Sigmoid colon (tissue), 7 donors: ENCODE results near the gene NPC1. TPM values are rescaled to one million over a fixed set of nuclear protein-coding genes. Genes with fewer than 3 reads are reported as not detected.
A peak's percentile ranks its signal among the peaks of the same experiment; 100 is the strongest.

Experiments used
- DNase-seq: peaks from one replicate; pipeline ENCODE4 v3.0.0-alpha.2; 2019
- H3K27ac ChIP-seq, 4 donors: fragments of 200-600 bp; sonication (generic); one replicate each; pipeline ENCODE4 v1.5.1; 2016 to 2019; ENCODE audit warnings: mild to moderate bottlenecking in 1 of 4
- H3K27me3 ChIP-seq, 3 donors: fragments of 200-600 bp; sonication (generic); one replicate each; pipeline ENCODE4 v1.5.1; 2019; ENCODE audit warnings: mild to moderate bottlenecking in 1 of 3
- H3K36me3 ChIP-seq, 4 donors: fragments of 200-600 bp; sonication (generic); one replicate each; pipeline ENCODE4 v1.5.1; 2016 to 2019
- H3K4me1 ChIP-seq, 4 donors: fragments of 200-600 bp; sonication (generic); one replicate each; pipeline ENCODE4 v1.5.1; 2017 to 2019
- H3K4me3 ChIP-seq, 4 donors: fragments of 200-600 bp; sonication (generic); one replicate each; pipeline ENCODE4 v1.5.1; 2017 to 2019; ENCODE audit warnings: mild to moderate bottlenecking in 2 of 4, moderate library complexity in 1 of 4
- H3K9me3 ChIP-seq, 4 donors: fragments of 200-600 bp in 3 of 4; sonication (generic) in 3 of 4; one replicate each; pipeline versions ENCODE4 v1.5.1 to v1.6.1; 2013 to 2019
- CTCF ChIP-seq, 4 experiments: fragments of 450-650 bp in 3 of 4; fragments of 200-600 bp in 1 of 4; IDR thresholded peaks; one replicate each; pipeline ENCODE4 v1.5.1; 2016 to 2019; ENCODE audit warnings: antibody characterized with exemption in 4 of 4, mild to moderate bottlenecking in 3 of 4, moderate library complexity in 2 of 4
- EP300 ChIP-seq, 4 donors: sonication (generic); formaldehyde crosslinking; IDR thresholded peaks; one replicate each; pipeline ENCODE4 v1.6.1; 2017; ENCODE audit warnings: antibody characterized with exemption in 4 of 4
- POLR2A ChIP-seq, 2 donors: fragments of 450-650 bp; IDR thresholded peaks; one replicate each; pipeline ENCODE4 v1.6.1; 2016; ENCODE audit warnings: antibody characterized with exemption in 2 of 2, mild to moderate bottlenecking in 2 of 2, moderate library complexity in 2 of 2
- POLR2AphosphoS5 ChIP-seq, 4 donors: sonication (generic); formaldehyde crosslinking; IDR thresholded peaks; one replicate each; pipeline ENCODE4 v1.6.1; 2017; ENCODE audit warnings: antibody characterized with exemption in 4 of 4
- WGBS, 2 donors: extraction: QIAGEN DNeasy Blood & Tissue Kit; methylation state at CpG; one replicate each; pipeline ENCODE4 v1.1.7; 2013; 5-methylcytosine and 5-hydroxymethylcytosine counted together
- intact Hi-C: fragments of 100-400 bp; cut with DNase I; formaldehyde crosslinking; loops from one replicate; pipeline ENCODE4 v1.15.1; 2023
- polyA plus RNA-seq, 3 donors: library from polyadenylated mRNA; stranded (reverse); fragments of 200-250 nt; gene quantifications; one replicate each; pipeline ENCODE4 v1.2.3, GENCODE V29; 2013
- total RNA-seq, 4 donors: library from RNA; depleted of rRNA; stranded (reverse); fragments of >200 nt; gene quantifications; one replicate each; pipeline ENCODE4 v1.1.0, GENCODE V29; 2016
- donor health status: healthy with polysubstance abuse.
- donor health status: Bipolar disorder and iron deficiency.
- donor health status: healthy.

NPC1 gene
- total RNA-seq = 10 to 100 TPM; 34.9 to 59.2 (median 48.1) TPM
- 10 to 100 TPM in 2 of 3 donors, 1 to 10 TPM in 1; 9.0 to 27.4 (median 12.5) TPM for polyA plus RNA-seq

- Histone ChIP-seq H3K4me3 (peak within 1 kb of the TSS; percentile 78 to 87 (median 82)), H3K4me1 (peaks cover 0 to 33% (median 22%) of the 10 kb centered on the region in 4 donors), H3K36me3 (no peaks in the 10 kb centered on the region), H3K9me3 (no peaks in the 10 kb centered on the region), H3K27ac (peak within 1 kb of the TSS; percentile 98 to 99 (median 99)), H3K27me3 (no peaks in the 10 kb centered on the region)
- DNase-seq = peak; percentile 97
- TF ChIP-seq POLR2AphosphoS5 (IDR thresholded peaks at IDR 0.05) = peak; percentile 80 to 95 (median 90)
- TF ChIP-seq CTCF (IDR thresholded peaks at IDR 0.05) = peak; percentile 77 to 96 (median 82)
- peak in 1 of 4 donors; percentile 47 for TF ChIP-seq EP300 (IDR thresholded peaks at IDR 0.05)
- TF ChIP-seq POLR2A (IDR thresholded peaks at IDR 0.05) = peak; percentile 85 to 91
- WGBS, 2 donors = 1% methylated on average over 95 of the region's 95 CpGs
- intact Hi-C loops = loop anchor here (1.0 to 5.0 kb wide), 4 partner anchors 70 to 149 kb away; partner anchors contain the start of genes RIOK3 and RMC1
Measured at GRCh38 chr18:23586249-23587196, at the start of gene NPC1. Gene NPC1, minus strand, starts transcription at chr18:23586506. Its CDS starts 163 bp downstream, at chr18:23586343.

- DNase-seq = no peak
- Histone ChIP-seq H3K36me3 (no peaks in the 10 kb centered on the region), H3K27ac (no peak overlapping the region), H3K9me3 (no peaks in the 10 kb centered on the region), H3K27me3 (no peaks in the 10 kb centered on the region), H3K4me3 (no peak overlapping the region), H3K4me1 (no peaks in the 10 kb centered on the region)
- 89 to 94% methylated on average over 3 of the region's 3 CpGs for WGBS, 2 donors
- intact Hi-C loops = no loop called here
- no peak for TF ChIP-seq POLR2A (IDR thresholded peaks at IDR 0.05)
Measured at GRCh38 chr18:23636071-23636399, 49.7 kb upstream of the NPC1 start.

- H3K4me1 ChIP-seq = no peaks in the 10 kb centered on the region
- H3K27me3 ChIP-seq = no peaks in the 10 kb centered on the region
- no peak for DNase-seq
- H3K27ac ChIP-seq = no peak overlapping the region
- TF ChIP-seq EP300 (IDR thresholded peaks at IDR 0.05) (no peak), CTCF (IDR thresholded peaks at IDR 0.05) (no peak), POLR2A (IDR thresholded peaks at IDR 0.05) (no peak), POLR2AphosphoS5 (IDR thresholded peaks at IDR 0.05) (no peak)
- H3K36me3 ChIP-seq = no peaks in the 10 kb centered on the region
- H3K4me3 ChIP-seq = no peak overlapping the region
- WGBS, 2 donors = 79 to 87% methylated on average over 6 of the region's 6 CpGs
- intact Hi-C loops = no loop called here
- H3K9me3 ChIP-seq = no peaks in the 10 kb centered on the region
Measured at GRCh38 chr18:23635283-23636070, 49.2 kb upstream of the NPC1 start.

DNA sequence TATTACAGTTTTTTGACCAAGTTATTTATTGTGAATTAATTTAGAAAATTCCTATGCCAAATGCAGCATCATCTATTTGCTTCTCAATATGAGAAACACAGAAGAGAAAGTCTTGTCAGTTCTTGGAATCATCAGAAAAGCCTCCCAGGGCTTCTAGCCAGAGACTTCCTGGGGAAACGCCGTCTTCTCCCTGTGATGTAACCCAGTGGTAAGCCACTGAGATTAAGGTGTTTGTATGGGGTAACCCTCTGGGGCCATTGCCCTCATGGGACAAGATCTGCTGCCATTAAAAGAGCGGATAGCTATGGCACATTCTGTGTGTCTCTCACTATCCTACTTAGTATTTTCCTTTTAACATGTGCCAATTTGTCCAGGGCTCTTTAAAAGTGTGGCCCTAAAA, 48.4 kb upstream of the NPC1 start:
- H3K27ac ChIP-seq = no peak overlapping the region
- no peaks in the 10 kb centered on the region for H3K27me3 ChIP-seq
- TF ChIP-seq CTCF (IDR thresholded peaks at IDR 0.05) = no peak
- TF ChIP-seq EP300 (IDR thresholded peaks at IDR 0.05) = no peak
- TF ChIP-seq POLR2A (IDR thresholded peaks at IDR 0.05) = no peak
- TF ChIP-seq POLR2AphosphoS5 (IDR thresholded peaks at IDR 0.05) = no peak
- no peak for DNase-seq
- H3K4me1 ChIP-seq = no peaks in the 10 kb centered on the region
- intact Hi-C loops = no loop called here
- no peaks in the 10 kb centered on the region for H3K36me3 ChIP-seq
- no peak overlapping the region for H3K4me3 ChIP-seq
- WGBS, 2 donors = 57 to 83% methylated on average over 3 of the region's 3 CpGs
- H3K9me3 ChIP-seq = no peaks in the 10 kb centered on the region

GRCh38 chr18:23632615-23633014, 46.3 kb upstream of the NPC1 start:
- Histone ChIP-seq H3K4me1 (no peaks in the 10 kb centered on the region), H3K36me3 (no peaks in the 10 kb centered on the region), H3K9me3 (no peaks in the 10 kb centered on the region), H3K27ac (no peak overlapping the region), H3K4me3 (no peak overlapping the region), H3K27me3 (no peaks in the 10 kb centered on the region)
- DNase-seq = no peak
- no peak for TF ChIP-seq EP300 (IDR thresholded peaks at IDR 0.05)
- no peak for TF ChIP-seq POLR2AphosphoS5 (IDR thresholded peaks at IDR 0.05)
- no peak for TF ChIP-seq POLR2A (IDR thresholded peaks at IDR 0.05)
- TF ChIP-seq CTCF (IDR thresholded peaks at IDR 0.05) = no peak
- 83 to 88% methylated on average over 1 of the region's 1 CpG for WGBS, 2 donors
- intact Hi-C loops = no loop called here
